Activated T-cell treated with anti-CD3 and anti-CD28 coated beads for 24 hours (primary cell): ENCODE data around the gene EFHD2.
"Not testable (repeated sequence)": the region's sequence is repeated elsewhere in the genome, so short reads cannot be mapped to it uniquely, and the experiment has no call there.

Experiments
- DNase-seq: peaks from one replicate; pipeline ENCODE4 v3.0.0-alpha.2; 2020; ENCODE audit warnings: low read depth

EFHD2 gene

GRCh38 chr1:15452866-15453571 lies 43.3 kb downstream of the EFHD2 start:
- no peak for DNase-seq

- no peak for DNase-seq
These were observed 44.0 kb downstream of the EFHD2 start for GRCh38 chr1:15453734-15454133.

- no peak for DNase-seq
These were observed 44.6 kb downstream of the EFHD2 start for GRCh38 chr1:15454256-15454655.

- DNase-seq: no peak
These were observed 45.8 kb downstream of the EFHD2 start for GRCh38 chr1:15455522-15455921.

- DNase-seq: no peak
These were observed 46.7 kb downstream of the EFHD2 start, which contains the start of gene CELA2A for GRCh38 chr1:15456313-15456954. Gene CELA2A (plus strand): TSS chr1:15456732. CDS start chr1:15456754, 22 bp downstream.

- no peak for DNase-seq
These were observed 47.9 kb downstream of the EFHD2 start for GRCh38 chr1:15457585-15457984.

- not testable (repeated sequence) for DNase-seq
These were observed 48.7 kb downstream of the EFHD2 start for GRCh38 chr1:15458388-15458787.

- DNase-seq: no peak
These were observed 50.4 kb downstream of the EFHD2 start for GRCh38 chr1:15459771-15460707.

- DNase-seq: no peak
These were observed 51.0 kb downstream of the EFHD2 start for GRCh38 chr1:15460708-15461095.

GRCh38 chr1:15463064-15463800 lies 53.5 kb downstream of the EFHD2 start:
- not testable (repeated sequence) for DNase-seq

GRCh38 chr1:15463926-15464322 lies 54.2 kb downstream of the EFHD2 start:
- not testable (repeated sequence) for DNase-seq

- no peak for DNase-seq
These were observed 56.0 kb downstream of the EFHD2 start for GRCh38 chr1:15465674-15466073.

- not testable (repeated sequence) for DNase-seq
These were observed 57.4 kb downstream of the EFHD2 start for GRCh38 chr1:15466955-15467625.

GRCh38 chr1:15468145-15468544 lies 58.5 kb downstream of the EFHD2 start:
- DNase-seq: no peak

- no peak for DNase-seq
These were observed 59.7 kb downstream of the EFHD2 start for GRCh38 chr1:15469361-15469760.

- DNase-seq: not testable (repeated sequence)
These were observed 60.2 kb downstream of the EFHD2 start for GRCh38 chr1:15469821-15470448.

- DNase-seq: not testable (repeated sequence)
These were observed 61.4 kb downstream of the EFHD2 start for GRCh38 chr1:15471067-15471466.

GRCh38 chr1:15471723-15472122 lies 62.0 kb downstream of the EFHD2 start:
- not testable (repeated sequence) for DNase-seq

GRCh38 chr1:15472587-15472986 lies 62.9 kb downstream of the EFHD2 start:
- DNase-seq: no peak

- DNase-seq: no peak
These were observed 66.1 kb downstream of the EFHD2 start, which contains the start of gene CELA2B for GRCh38 chr1:15475752-15476314. Gene CELA2B (plus strand): TSS chr1:15476104. CDS start chr1:15476126, 22 bp downstream.
